ENCODE results near the gene AFAP1L2.

AFAP1L2 gene

DNA sequence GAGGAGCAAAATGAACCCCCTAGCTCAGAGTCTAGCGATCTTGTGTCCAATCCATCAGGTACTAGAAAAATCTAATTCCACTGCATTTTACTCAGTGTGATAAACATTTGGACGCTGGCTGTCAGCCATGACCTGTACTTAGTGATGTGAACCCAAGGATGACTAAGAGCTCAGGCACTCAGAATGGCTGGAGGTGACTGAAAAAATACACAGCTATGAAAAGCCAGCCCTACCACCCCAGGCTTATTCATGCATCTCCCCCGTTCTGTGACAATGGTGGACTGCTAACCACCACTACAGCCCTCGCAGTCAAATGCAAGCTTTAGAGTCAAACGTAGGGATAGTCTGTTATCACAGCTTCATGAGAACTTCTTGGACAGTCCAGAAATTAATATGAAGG lies 14.9 kb downstream of the AFAP1L2 start:
- no peak for DNase-seq (ENCODE audit: low read depth)

DNA sequence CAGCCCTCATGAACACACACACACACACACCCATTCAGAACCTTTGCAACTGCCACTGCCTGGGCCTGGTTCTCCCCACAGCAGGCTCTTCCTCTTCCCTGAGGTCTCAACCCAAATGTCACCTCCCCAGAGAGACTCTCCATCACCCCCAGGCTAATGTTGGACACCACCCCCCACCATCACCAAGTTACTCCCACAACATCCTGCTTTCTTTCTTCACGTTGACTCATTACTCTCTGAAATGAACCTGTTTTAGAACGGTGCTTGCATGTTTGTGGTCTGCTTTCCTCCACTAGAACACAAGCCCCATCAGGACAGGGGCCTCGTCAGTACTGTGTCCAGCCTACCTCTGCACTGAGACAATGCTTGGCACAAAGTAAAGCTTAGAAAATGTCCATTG lies 16.0 kb downstream of the AFAP1L2 start:
- DNase-seq (ENCODE audit: low read depth), result no peak

DNA sequence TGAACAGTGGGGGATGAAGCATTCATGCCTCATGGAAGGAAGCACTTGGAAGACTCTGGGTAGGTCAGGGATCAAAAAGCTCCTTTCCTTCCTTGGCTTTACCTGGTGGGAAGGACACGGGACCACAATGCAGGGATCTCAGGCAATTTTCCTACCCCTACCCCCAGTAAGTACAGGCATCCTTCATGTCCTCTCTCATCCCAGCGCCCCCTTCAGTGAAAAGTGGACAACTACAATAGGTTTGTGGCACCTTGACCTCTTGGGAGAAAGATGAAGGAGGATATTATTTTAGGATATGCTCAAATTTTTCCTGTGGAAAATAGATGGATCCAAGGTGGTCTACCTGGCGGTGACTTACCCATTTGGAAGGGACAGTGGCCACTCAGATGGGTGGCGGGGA lies 16.5 kb downstream of the AFAP1L2 start:
- no peak for DNase-seq (ENCODE audit: low read depth)

DNA sequence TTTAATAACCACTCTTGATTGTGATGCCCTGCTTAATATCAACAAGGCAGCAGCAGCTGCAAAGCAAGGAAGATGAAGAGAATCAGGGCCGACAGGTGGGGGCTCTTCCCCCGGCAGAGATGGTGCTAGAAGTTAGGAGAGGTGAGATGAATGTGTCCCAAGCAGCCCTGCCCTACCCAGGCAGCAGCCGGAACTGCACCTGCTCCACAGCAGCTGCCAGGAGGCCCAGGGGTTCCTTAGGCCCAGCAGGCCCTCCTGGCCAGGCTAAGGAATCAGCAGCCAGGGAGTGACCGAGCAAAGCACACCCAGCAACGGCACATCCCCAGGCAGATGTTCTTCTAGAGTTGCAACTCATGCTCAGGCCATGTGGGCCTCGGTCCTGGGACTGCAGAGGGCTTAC lies 17.9 kb downstream of the AFAP1L2 start:
- no peak for DNase-seq (ENCODE audit: low read depth)

DNA sequence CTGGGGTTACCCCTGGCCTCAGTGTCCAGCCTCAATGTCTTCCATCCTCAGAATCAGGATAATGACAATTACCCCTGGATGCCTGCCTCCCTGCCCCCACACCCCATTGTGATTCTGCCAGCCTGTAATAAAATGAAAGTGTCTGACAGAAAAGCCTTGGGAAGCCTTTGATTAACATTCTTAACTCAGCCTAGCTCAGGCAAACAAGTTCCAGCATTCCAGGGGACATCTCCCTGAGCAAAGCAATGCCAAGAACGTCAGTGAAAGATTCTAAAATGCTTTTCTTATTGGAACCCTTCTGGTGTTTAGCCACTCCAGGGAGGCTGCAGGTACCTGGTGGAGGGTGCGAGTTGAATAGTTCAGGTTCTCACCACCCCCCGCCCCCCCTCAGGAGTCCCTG lies 18.7 kb downstream of the AFAP1L2 start:
- no peak for DNase-seq (ENCODE audit: low read depth)

DNA sequence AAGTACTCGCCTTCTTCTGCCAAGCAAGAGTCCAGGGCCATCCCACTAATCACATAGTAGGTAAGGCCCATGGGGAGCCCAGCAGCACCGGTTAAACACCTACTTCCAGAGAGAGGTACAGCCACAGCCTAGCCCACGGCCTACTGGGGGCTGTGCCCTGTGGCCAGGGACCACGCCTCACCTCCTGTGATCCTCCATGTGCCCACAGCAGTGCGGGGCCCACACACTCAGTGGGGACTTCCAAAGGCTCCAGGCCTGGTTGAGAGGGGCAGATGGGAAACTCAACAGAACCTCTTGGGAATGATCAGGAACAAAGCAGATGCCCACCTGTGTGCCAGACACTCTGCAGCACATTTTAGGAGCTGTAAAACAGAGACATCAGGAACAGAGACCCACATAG lies 19.7 kb downstream of the AFAP1L2 start:
- no peak for DNase-seq (ENCODE audit: low read depth)

DNA sequence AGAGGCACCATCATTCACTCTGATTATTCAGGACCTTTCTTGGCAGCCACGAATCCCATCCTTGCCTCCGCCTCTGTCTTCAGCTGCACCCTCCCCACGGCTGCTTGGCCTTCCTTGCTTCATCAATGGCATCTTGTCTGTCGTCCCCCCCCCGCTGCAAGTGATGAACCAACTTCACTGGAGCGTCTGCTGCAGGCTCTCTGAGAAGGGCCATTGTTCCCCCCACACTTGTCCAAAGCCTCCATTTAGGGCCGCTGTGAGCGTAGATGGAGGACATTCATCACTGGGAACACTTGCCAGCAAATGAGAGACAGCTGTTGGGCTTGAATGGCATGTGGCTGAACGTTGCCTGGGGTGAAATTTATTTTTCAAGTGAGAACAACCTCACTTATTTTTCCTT lies 20.1 kb downstream of the AFAP1L2 start:
- DNase-seq (ENCODE audit: low read depth), result no peak

DNA sequence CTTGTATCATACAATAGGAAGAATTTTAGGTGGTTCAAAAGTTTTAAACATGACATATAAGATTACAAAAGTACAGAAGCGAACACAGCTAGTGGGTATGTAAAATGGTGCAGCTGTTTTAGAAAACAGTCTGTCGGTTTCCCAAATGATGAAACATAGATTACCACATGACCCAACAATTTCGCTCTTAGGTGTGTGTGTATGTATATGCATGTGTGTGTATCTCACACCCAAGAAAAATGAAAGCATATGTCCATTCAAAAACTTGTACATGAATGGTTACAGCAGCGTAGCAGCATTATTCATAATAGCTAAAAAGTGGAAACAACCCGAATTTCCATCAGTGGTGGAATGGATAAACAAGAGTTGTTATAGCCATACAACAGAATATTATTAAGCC lies 23.5 kb downstream of the AFAP1L2 start:
- no peak for DNase-seq (ENCODE audit: low read depth)

DNA sequence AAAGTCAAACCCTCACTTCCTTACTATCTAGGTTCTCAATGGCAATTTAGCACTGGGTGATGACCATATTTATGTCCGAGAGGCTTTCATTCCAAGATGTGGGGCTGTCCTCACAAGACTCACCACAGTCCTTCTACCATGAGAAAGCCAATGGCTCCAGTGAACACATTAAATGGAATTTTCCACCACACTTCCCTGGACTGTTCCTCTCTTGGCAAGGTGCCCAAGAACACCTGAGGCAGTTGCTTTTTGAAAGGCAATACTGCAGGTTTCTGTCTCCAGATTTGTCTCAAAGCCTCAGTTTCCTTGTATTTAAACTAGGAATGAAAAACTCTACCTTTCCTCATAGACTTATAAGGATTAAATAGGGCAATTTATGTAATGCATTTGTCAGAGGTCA lies 24.2 kb downstream of the AFAP1L2 start:
- DNase-seq (ENCODE audit: low read depth), result no peak

DNA sequence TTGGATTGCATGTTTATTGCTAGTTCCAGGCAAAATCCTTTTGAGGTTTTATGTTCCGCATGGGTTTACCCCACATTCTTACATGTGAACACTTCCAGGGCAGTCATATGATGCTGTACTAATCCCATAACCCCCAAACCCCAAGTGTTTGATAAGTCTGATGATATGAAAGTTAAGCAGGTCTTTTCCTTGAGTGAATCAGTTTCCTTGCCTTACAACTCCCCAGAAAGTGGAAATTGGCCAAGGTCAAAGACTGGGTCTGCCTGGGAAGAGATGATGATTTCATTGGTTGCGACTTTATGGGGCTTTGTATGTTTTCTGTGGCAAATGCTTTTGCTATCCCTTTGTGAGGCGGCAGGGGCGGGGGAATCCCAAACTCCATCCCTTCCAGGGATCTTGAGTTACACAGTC lies 24.7 kb downstream of the AFAP1L2 start:
- peak; percentile 57 for DNase-seq (ENCODE audit: low read depth)

DNA sequence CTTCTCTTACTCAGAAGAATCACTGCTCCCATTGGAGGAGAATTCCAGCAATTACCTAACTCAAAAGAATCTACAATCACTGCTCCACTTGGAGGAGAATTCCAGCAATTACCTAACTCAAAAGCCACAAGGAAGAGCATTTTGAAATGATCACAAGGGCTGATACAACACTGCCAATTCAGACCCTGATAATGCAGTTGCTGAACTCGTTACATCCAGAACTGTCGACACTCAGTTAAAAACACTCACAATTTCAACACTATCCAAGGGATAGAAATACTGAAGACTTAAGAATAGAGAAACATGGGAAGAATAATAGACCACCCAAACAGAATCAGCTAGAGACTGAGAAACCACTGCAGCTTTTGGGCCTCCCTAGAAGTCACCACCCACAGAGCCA lies 27.8 kb downstream of the AFAP1L2 start:
- no peak for DNase-seq (ENCODE audit: low read depth)

DNA sequence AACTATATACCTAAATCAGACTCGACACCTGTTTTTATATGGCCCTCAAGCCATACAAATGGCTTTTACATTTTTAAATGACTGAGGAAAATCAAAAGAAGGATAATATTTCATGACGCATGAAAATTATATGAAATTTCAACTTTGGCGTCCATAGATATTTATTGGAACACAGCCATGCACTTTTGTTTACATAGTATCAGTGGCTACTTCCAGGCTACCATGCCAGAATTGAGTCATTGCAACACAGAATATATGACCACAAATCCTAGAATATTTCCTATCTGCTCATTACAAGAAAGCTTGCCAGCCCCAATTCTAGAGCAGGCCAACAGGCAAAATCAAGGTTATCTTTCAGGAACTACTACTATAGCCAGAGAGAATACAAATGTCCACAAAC lies 29.3 kb downstream of the AFAP1L2 start:
- peak; percentile 64 for DNase-seq (ENCODE audit: low read depth)

DNA sequence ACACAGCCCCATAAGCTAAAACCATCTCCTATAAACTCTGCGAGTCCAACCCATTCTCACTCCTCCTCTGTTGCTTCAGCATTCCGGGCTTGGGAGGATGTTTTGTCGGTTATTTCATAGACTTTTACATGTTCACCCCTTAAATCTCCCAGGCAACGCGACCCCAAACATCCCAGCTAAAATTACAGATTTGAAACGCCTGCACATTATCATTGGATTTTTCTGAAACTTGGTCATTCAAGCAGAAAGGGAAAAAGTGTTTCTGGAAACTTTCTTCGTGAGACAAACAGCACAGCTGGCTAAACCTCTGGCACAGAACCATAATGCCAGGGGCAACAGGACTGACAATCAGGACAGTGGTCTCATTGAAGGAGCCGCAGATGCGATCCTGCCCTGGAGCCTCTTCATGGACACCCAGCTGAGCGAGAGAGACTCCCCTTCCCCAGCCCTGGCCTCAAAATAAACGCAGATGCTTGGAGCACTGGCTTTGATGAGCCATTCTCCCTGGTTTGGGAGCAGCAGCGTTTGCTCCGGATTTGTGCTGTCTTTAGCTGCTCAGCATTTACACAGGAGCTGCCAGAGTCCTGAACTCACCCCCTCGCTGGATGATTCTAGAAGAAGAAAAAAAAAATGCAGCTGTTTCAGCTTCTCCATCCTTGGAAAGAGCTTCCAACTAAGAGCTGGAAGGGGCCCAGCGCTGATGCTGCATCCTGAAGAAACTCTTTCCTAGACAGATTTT lies 30.1 kb downstream of the AFAP1L2 start:
- DNase-seq (ENCODE audit: low read depth), result peak; percentile 57

DNA sequence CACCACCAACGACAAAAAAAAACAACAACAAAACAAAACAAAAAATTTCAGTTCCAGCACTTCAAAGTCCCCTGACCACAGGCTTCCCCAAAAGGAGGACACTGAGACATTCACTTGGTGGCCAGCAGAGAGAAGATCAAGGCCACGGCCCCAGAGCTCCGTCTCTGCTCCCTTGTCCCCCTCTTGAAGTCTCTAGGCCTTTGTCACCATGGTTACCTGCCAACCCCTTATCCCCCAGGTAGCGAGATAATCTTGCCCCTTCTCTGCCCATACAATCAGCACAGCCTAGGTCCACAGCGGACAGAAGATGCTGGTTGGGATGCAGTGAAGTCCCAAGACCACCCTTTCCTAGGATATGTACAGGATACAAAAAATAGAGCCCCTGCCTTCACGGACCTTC lies 30.7 kb downstream of the AFAP1L2 start:
- no peak for DNase-seq (ENCODE audit: low read depth)

DNA sequence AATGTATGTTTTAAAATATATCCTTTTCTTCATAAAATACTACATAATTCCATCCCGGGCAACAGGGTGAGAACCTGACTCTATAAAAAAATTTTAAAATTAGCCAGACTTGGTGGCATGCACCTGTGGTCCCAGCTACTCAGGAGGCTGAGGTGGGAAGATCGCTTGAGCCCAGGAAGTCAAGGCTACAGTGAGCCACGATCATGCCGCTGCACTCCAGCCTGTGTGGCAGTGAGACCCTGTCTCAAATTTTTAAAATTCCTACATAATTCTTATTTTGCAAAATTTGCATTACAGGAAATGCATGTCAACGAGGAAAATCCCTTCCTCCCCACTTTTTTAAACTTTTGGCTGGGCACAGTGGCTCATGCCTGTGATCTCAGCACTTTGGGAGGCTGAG lies 31.3 kb downstream of the AFAP1L2 start:
- no peak for DNase-seq (ENCODE audit: low read depth)

DNA sequence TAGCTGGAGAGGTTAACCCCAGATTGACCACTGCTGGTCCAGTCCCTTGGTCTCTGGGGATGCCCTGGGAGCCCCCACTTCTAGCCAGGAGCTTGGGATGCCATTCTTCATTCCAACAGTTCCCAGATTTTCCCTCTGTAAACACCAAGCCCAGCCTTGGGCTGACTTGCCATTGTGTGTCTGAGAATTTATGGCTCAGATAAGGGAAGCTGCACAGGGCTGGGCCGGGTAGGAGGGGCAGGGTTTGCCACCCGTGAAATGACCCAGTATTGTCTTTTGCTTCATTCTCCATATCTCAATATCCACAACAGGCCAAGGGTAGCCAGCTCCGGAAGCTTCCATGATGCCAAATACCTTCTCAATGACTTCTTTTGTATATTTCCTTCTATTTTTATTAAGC lies 32.1 kb downstream of the AFAP1L2 start:
- DNase-seq (ENCODE audit: low read depth), result no peak

DNA sequence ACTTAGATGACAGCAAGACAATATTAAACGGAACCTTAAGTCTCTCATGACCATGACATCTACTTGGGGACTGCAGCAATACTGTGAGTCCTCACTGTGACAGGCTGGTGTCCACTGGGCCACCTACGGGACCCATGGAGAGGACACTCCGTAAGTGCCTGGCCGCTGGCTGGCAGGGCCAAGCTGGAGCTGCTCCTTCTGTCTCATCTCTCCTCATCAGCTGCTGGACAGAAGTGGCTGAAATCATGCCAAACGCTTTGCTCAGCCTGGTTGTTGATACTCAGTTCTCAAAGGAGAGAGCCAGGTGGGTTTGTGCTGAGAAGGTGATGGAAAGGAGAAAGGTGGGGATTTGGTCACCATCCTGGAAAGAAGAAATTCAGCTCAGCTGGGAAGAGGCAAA lies 33.3 kb downstream of the AFAP1L2 start:
- no peak for DNase-seq (ENCODE audit: low read depth)

DNA sequence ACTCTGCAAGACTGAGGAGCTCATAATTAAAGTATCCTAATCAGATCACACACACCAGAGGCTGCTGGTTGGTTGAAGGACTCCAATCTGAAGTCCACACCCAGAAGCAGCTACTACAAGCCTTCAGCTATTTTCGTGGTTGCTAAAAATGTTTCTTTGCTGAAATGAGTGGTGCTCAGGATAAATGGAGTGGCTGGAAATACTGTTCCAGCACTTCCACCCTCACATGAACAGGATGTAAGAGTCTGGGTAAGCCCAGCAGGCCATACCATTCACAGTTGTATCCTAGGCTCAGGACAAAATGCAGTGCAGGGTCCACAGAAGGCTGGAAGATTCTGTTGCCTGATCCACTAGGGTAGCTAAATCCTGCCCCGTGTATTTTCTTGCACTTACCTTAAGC lies 34.1 kb downstream of the AFAP1L2 start:
- DNase-seq (ENCODE audit: low read depth), result no peak

DNA sequence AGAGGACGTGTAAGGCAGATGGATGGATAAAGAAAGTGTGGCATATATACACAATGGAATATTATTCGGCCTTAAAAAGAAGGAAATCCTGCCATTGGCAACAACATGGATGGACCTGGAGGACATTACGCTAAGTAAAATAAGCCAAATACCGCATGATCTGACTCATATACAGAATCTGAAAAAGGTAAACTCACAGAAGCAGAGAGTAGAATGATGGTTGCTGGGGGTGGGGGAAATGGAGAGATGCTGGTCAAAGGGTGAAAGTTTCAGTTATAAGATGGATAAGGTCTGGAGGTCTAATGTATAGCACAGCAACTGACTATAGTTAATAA lies 36.3 kb downstream of the AFAP1L2 start:
- no peak for DNase-seq (ENCODE audit: low read depth)

DNA sequence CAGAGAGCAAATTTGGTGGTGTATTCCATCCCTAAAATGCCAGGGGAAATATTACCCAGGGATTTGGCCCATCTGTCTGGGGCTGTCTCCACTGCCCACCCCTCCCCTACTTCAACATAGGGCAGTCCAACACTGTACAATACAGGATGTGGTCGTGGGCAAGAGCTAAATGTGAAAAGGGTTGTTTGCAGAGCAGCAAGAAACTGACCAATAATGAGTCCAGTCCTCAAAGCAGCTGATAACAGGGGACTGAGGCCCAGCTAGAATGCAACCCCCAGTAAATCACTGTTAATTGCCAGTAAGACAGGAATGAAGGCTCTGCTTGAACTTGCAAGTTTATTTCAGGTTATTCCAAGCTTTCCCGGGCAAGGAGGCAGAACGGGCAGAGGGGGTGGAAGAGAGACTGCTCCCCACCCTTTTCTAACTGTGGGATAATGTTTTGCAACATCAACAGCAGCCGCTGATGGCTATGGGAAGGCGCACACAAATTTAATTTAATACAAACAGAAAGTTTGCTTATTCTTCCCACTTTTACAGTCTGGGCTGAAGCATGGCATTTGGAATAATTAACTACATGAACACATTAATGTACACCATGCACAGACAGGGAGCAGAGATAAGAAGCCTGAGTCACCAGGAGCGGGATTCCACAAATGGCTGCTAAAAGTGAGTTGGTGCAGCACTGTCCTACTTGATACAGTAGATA lies 36.8 kb downstream of the AFAP1L2 start:
- no peak for DNase-seq (ENCODE audit: low read depth)

DNA sequence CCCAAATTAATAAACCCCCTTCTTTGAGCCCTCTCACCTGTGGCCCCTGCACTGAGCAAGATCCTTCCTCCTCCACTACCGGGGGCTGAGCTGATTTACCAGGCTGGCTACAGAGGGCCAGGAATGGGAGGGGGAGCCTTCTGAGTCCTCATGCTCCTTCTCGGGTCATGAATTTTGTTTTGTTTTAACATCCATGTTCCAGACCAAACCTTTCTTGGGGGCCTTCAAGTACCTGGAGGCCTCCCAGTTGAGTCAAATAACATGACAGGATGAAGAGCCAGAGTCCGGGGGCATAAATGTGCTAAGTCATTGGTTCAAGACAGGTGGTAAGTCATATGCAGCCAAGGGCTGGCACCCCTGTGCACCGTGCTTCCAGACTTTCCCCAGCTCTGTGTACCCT lies 39.6 kb downstream of the AFAP1L2 start:
- no peak for DNase-seq (ENCODE audit: low read depth)

DNA sequence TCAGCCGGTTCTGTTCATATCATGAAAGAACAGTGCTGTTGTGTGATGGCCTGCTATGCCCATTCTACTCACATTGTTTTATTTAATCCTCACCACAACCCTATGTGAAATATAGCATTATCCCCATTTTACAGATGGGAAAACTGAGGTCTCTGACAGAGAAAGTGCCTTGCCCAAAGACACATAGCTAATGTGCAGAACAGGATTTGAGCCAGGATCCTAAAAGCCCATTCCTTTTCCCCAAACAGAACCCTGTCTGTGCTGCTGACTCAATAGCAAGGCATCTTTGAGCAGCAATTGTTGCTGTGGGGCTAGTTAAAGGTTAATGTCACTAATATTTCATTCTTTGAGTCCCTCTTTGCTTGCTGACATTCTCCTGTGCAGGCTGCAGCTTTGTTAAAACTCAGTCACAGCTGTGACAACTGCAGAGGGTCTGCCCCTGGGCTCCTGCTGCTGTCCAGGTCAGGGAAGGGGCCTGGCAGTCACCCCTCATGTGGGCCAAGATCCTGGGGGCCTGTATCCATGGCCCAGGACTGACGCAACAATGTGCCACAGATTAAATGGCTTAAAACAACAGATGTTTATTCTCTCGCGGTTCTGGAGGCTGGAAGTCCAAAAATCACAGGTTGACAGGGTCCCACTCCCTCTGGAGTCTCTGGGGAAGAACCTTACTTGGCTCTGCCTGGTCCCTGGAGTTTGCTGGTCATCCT lies 40.4 kb downstream of the AFAP1L2 start:
- no peak for DNase-seq (ENCODE audit: low read depth)

DNA sequence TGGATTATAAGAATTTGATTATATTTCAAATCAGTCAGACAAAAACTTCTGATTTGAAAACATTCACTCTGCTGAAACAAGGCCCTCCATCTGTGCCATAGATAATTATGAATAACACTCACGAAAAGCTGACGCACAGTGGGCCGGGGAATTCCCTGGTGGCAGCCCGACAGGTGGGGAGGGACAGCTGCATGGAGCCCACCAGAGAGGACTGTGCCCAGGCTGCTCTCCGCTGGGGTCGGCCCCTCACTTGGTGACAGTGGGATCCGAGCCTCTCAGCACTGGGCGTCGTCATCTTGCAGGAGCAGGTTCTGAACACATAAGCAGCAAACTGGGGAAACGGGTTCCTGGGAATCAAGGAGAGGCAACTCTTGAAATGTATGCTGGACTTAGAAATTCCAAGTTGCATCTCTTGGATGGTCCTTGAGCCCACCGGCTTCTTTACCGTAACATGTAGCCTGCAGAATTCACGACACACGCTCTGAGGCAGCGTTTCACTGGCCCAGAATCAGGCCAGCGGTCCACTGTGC lies 41.4 kb downstream of the AFAP1L2 start:
- DNase-seq (ENCODE audit: low read depth), result no peak

Data from stromal cell of bone marrow (primary cell).